ENCODE data around the gene SLC47A2. TPM values are rescaled to one million over a fixed set of nuclear protein-coding genes. Genes with fewer than 3 reads are reported as not detected.

SLC47A2 gene
- total RNA-seq, 2 experiments from 2014 or later, result not detected

- H3K79me2 ChIP-seq (ENCODE audit: insufficient read depth, low read depth, low read length), result no peaks in the 10 kb centered on the region
- H3K4me3 ChIP-seq (ENCODE audit: low read depth, low read length, poor library complexity, severe bottlenecking), result no peak overlapping the region
- no peaks in the 10 kb centered on the region for H3K4me1 ChIP-seq (ENCODE audit: insufficient read depth, low read length, poor library complexity, severe bottlenecking)
- no peak overlapping the region for H3K27ac ChIP-seq (ENCODE audit: low read depth, low read length, poor library complexity, severe bottlenecking)
- DNase-seq (ENCODE audit: low spot score), result no peak
- no peaks in the 10 kb centered on the region for H3K36me3 ChIP-seq (ENCODE audit: insufficient read depth, low read length)
- no peak overlapping the region for H3K4me2 ChIP-seq (ENCODE audit: low read length)
- TF ChIP-seq EZH2phosphoT487 (IDR thresholded peaks at IDR 0.05; ENCODE audit: borderline replicate concordance, low read depth, low read length), result no peak
- intact Hi-C loops (cut with micrococcal nuclease; ENCODE audit: unreplicated experiment), result no loop called here
- POLR2A ChIA-PET, result no interaction called here
- no peak overlapping the region for H2AFZ ChIP-seq (ENCODE audit: low read length)
- CTCF ChIA-PET (ENCODE audit: unreplicated experiment), result no interaction called here
- no peaks in the 10 kb centered on the region for H3K9me3 ChIP-seq (ENCODE audit: low read length)
- H4K20me1 ChIP-seq (ENCODE audit: insufficient read depth, low read length), result no peaks in the 10 kb centered on the region
- BruUV-seq (replicated peaks), result no TSS peak
- no peaks in the 10 kb centered on the region for H3K9me2 ChIP-seq (ENCODE audit: insufficient read depth, low read length)
Observed at GRCh38 chr17:19739241-19740201, 23.1 kb upstream of the SLC47A2 start.

- POLR2A ChIA-PET, result no interaction called here
- Histone ChIP-seq H3K9me3 (ENCODE audit: low read length) (no peaks in the 10 kb centered on the region), H3K36me3 (ENCODE audit: insufficient read depth, low read length) (no peaks in the 10 kb centered on the region), H3K4me1 (ENCODE audit: insufficient read depth, low read length, poor library complexity, severe bottlenecking) (no peaks in the 10 kb centered on the region), H3K4me2 (ENCODE audit: low read length) (no peak overlapping the region), H3K79me2 (ENCODE audit: insufficient read depth, low read depth, low read length) (no peaks in the 10 kb centered on the region), H3K4me3 (ENCODE audit: low read depth, low read length, poor library complexity, severe bottlenecking) (no peak overlapping the region), H2AFZ (ENCODE audit: low read length) (no peak overlapping the region), H3K27ac (ENCODE audit: low read depth, low read length, poor library complexity, severe bottlenecking) (no peak overlapping the region), H4K20me1 (ENCODE audit: insufficient read depth, low read length) (no peaks in the 10 kb centered on the region), H3K9me2 (ENCODE audit: insufficient read depth, low read length) (no peaks in the 10 kb centered on the region)
- intact Hi-C loops (cut with micrococcal nuclease; ENCODE audit: unreplicated experiment), result no loop called here
- CTCF ChIA-PET (ENCODE audit: unreplicated experiment), result no interaction called here
- TF ChIP-seq EZH2phosphoT487 (IDR thresholded peaks at IDR 0.05; ENCODE audit: borderline replicate concordance, low read depth, low read length) (no peak), CTCF (conservative IDR thresholded peaks at IDR 0.05; ENCODE audit: low read length) (no peak)
- no TSS peak for BruUV-seq (replicated peaks)
- DNase-seq (ENCODE audit: low spot score), result no peak
Observed at GRCh38 chr17:19738757-19739156, 22.4 kb upstream of the SLC47A2 start.

- no peak overlapping the region for H3K27ac ChIP-seq (ENCODE audit: low read depth, low read length, poor library complexity, severe bottlenecking)
- H3K9me2 ChIP-seq (ENCODE audit: insufficient read depth, low read length), result no peaks in the 10 kb centered on the region
- intact Hi-C loops (cut with micrococcal nuclease; ENCODE audit: unreplicated experiment), result no loop called here
- no peaks in the 10 kb centered on the region for H3K9me3 ChIP-seq (ENCODE audit: low read length)
- TF ChIP-seq EZH2phosphoT487 (IDR thresholded peaks at IDR 0.05; ENCODE audit: borderline replicate concordance, low read depth, low read length) (no peak), CTCF (conservative IDR thresholded peaks at IDR 0.05; ENCODE audit: low read length) (no peak)
- no peaks in the 10 kb centered on the region for H4K20me1 ChIP-seq (ENCODE audit: insufficient read depth, low read length)
- POLR2A ChIA-PET, result no interaction called here
- no peak overlapping the region for H3K4me3 ChIP-seq (ENCODE audit: low read depth, low read length, poor library complexity, severe bottlenecking)
- DNase-seq (ENCODE audit: low spot score), result no peak
- no peak overlapping the region for H2AFZ ChIP-seq (ENCODE audit: low read length)
- no peaks in the 10 kb centered on the region for H3K79me2 ChIP-seq (ENCODE audit: insufficient read depth, low read depth, low read length)
- BruUV-seq (replicated peaks), result no TSS peak
- H3K4me2 ChIP-seq (ENCODE audit: low read length), result no peak overlapping the region
- H3K4me1 ChIP-seq (ENCODE audit: insufficient read depth, low read length, poor library complexity, severe bottlenecking), result no peaks in the 10 kb centered on the region
- CTCF ChIA-PET (ENCODE audit: unreplicated experiment), result no interaction called here
- no peaks in the 10 kb centered on the region for H3K36me3 ChIP-seq (ENCODE audit: insufficient read depth, low read length)
Observed at GRCh38 chr17:19738073-19738449, 21.7 kb upstream of the SLC47A2 start.

Data from OCI-LY7 (cell line).